ENCODE data around the gene CTNS. TPM values are rescaled to one million over a fixed set of nuclear protein-coding genes. Genes with fewer than 3 reads are reported as not detected.
A peak's percentile ranks its signal among the peaks of the same experiment; 100 is the strongest.

Gene CTNS
- total and polyA plus RNA-seq, 4 donors, result 7.7 to 24.9 (median 19.2) TPM

DNA sequence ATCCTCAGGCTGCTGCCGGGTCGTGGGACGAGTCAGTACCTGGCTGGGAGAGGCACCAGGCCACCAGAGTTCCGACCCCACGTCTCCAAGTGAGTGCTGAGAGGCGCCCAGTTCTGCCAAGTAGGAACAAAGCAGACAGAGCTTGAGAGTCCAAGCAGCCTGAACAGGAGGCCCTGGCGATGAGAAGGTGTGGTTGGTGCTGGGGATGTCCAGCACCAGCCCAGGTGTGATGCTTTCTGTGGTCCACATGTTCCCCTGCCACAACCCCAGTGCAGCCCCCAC, 21.0 kb downstream of the CTNS start:
- DNase-seq, result no peak
- no peaks in the 10 kb centered on the region for H3K27me3 ChIP-seq (ENCODE audit: control insufficient read depth in 3 of 3, insufficient read depth in 3 of 3, low read length in 2 of 3)
- no peak overlapping the region for H3K4me3 ChIP-seq
- H3K27ac ChIP-seq (ENCODE audit: low read depth in 1 of 2, low read length in 1 of 2), result no peak overlapping the region
- H3K9ac ChIP-seq (ENCODE audit: insufficient read depth in 1 of 2, low read length in 2 of 2), result no peak overlapping the region
- H3K36me3 ChIP-seq (ENCODE audit: control insufficient read depth in 4 of 4, insufficient read depth in 4 of 4, low read length in 4 of 4), result peaks cover 0 to 29% (median 1%) of the 10 kb centered on the region in 4 donors
- peaks cover 0 to 17% (median 0%) of the 10 kb centered on the region in 5 donors for H3K4me1 ChIP-seq (ENCODE audit: control insufficient read depth in 5 of 5, insufficient read depth in 5 of 5, low read length in 5 of 5)
- ATAC-seq (ENCODE audit: insufficient read depth, low FRiP score), result no peak
- 87 to 90% methylated on average over 7 of the region's 7 CpGs for WGBS, 2 donors
- no peaks in the 10 kb centered on the region for H3K9me3 ChIP-seq (ENCODE audit: control insufficient read depth in 4 of 4, insufficient read depth in 3 of 4, low read length in 3 of 4)
- no peak for TF ChIP-seq CTCF (IDR thresholded peaks at IDR 0.05; ENCODE audit: control extremely low read depth, extremely low read depth)

DNA sequence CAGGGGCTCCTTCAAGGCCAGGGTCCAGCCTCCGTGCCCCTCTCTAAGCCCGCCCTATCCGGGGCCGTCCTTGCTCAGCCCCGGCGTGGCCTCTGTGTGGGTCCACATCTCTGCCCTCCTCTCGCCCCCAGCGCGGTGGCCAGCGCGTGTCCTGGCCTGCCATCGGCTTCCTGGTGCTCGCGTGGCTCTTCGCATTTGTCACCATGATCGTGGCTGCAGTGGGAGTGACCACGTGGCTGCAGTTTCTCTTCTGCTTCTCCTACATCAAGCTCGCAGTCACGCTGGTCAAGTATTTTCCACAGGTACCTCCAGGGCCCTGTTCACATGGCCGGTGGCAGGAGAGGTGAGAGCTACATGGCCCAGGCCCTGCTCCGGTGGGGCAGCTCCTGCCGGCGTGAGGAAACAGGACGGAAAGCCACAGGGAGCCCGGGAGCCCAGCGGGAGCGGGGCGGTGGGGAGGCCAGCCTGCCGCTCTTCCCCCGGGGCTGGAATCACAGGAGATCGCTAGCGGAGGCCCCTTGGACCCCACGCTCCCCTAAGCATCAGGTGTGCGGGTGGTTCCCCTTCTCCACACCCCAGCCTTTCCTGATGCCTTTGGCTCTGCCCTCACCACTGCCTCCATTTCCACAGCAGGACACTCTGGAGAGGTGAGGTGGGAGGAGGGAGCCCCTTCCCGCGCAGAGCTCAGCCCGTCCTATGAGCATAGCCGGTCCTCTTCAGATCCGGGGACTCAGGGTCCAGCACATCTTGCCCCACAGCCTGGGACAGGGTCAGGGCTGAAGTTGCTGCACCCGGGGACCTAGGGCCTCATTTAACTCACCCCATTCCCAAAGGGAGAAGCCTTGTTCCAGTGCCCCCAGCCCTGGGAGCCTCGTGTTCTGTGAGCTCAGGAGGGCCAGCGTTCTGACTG, 21.6 kb downstream of the CTNS start:
- no peak for DNase-seq
- no peak overlapping the region for H3K9ac ChIP-seq (ENCODE audit: insufficient read depth in 1 of 2, low read length in 2 of 2)
- TF ChIP-seq CTCF (IDR thresholded peaks at IDR 0.05; ENCODE audit: control extremely low read depth, extremely low read depth), result no peak
- 87 to 88% methylated on average over 42 of the region's 42 CpGs for WGBS, 2 donors
- H3K27ac ChIP-seq (ENCODE audit: low read depth in 1 of 2, low read length in 1 of 2), result peak overlapping the region in 1 of 2 donors; percentile 65
- H3K9me3 ChIP-seq (ENCODE audit: control insufficient read depth in 4 of 4, insufficient read depth in 3 of 4, low read length in 3 of 4), result no peaks in the 10 kb centered on the region
- peaks cover 0 to 17% (median 0%) of the 10 kb centered on the region in 5 donors for H3K4me1 ChIP-seq (ENCODE audit: control insufficient read depth in 5 of 5, insufficient read depth in 5 of 5, low read length in 5 of 5)
- H3K27me3 ChIP-seq (ENCODE audit: control insufficient read depth in 3 of 3, insufficient read depth in 3 of 3, low read length in 2 of 3), result no peaks in the 10 kb centered on the region
- no peak overlapping the region for H3K4me3 ChIP-seq
- ATAC-seq (ENCODE audit: insufficient read depth, low FRiP score), result no peak
- peaks cover 0 to 29% (median 4%) of the 10 kb centered on the region in 4 donors for H3K36me3 ChIP-seq (ENCODE audit: control insufficient read depth in 4 of 4, insufficient read depth in 4 of 4, low read length in 4 of 4)

GRCh38 chr17:3658784-3659449, 22.4 kb downstream of the CTNS start:
- no peak overlapping the region for H3K9ac ChIP-seq (ENCODE audit: insufficient read depth in 1 of 2, low read length in 2 of 2)
- peak in 1 of 3 donors; percentile 28 for DNase-seq

More at GRCh38 chr17:3658784-3659449, 22.4 kb downstream of the CTNS start:
- TF ChIP-seq CTCF (IDR thresholded peaks at IDR 0.05; ENCODE audit: control extremely low read depth, extremely low read depth), result no peak
- Histone ChIP-seq H3K36me3 (ENCODE audit: control insufficient read depth in 4 of 4, insufficient read depth in 4 of 4, low read length in 4 of 4) (peaks cover 3 to 37% (median 5%) of the 10 kb centered on the region in 4 donors), H3K27me3 (ENCODE audit: control insufficient read depth in 3 of 3, insufficient read depth in 3 of 3, low read length in 2 of 3) (no peaks in the 10 kb centered on the region), H3K4me3 (no peak overlapping the region), H3K27ac (ENCODE audit: low read depth in 1 of 2, low read length in 1 of 2) (peak overlapping the region; percentile 65 to 86), H3K9me3 (ENCODE audit: control insufficient read depth in 4 of 4, insufficient read depth in 3 of 4, low read length in 3 of 4) (no peaks in the 10 kb centered on the region), H3K4me1 (ENCODE audit: control insufficient read depth in 5 of 5, insufficient read depth in 5 of 5, low read length in 5 of 5) (peaks cover 0 to 17% (median 0%) of the 10 kb centered on the region in 5 donors)
- WGBS, 2 donors, result 75 to 83% methylated on average over 22 of the region's 22 CpGs
- no peak for ATAC-seq (ENCODE audit: insufficient read depth, low FRiP score)

All from lung (tissue), 12 donors.